A549 treated with RU486 at 1 μM for 4 hours (cell line): ENCODE measurements around the gene ELK3. TPM values are rescaled to one million over a fixed set of nuclear protein-coding genes. Genes with fewer than 3 reads are reported as not detected.

Source experiments
- total RNA-seq: library from RNA; stranded (reverse); fragments of 200-300 nt; extraction: Qiagen RNA extraction; gene quantifications from 5 replicates; pipeline ENCODE4 v1.2.3, GENCODE V29; 2022; ENCODE audit warnings: low read depth

Gene ELK3
- 39.6 to 62.0 TPM (median 58.0 TPM) in 5 replicates for total RNA-seq

GRCh38 chr12:96193725-96194575 lies at the start of gene ELK3:
Gene ELK3, plus strand, starts transcription at chr12:96194375.

Other genes starting within 250 kb of the ELK3 start
- 0.21 to 0.51 TPM (median 0.27 TPM) in 4 of 5 replicates, not detected in the other for gene HAL, start 198.0 kb upstream of the ELK3 start, total RNA-seq
- 84.8 to 114 TPM (median 99.6 TPM) in 5 replicates for gene LTA4H, start 158.8 kb upstream of the ELK3 start, total RNA-seq
- 13.1 to 22.1 TPM (median 14.9 TPM) in 5 replicates for gene CDK17, start 206.1 kb downstream of the ELK3 start, total RNA-seq